HEK293 (cell line): ENCODE data around the gene ZNF556.
A peak's percentile ranks its signal among the peaks of the same experiment; 100 is the strongest.

Experiments used
- GFI1B ChIP-seq: fragments of 450-650 bp; formaldehyde crosslinking; IDR thresholded peaks from 2 replicates; pipeline ENCODE4 v1.5.1; 2016; ENCODE audit warnings: missing biosample characterization, missing genetic modification characterization
- MEIS1 ChIP-seq: sonication (generic); formaldehyde crosslinking; IDR thresholded peaks from 2 replicates; pipeline ENCODE4 v1.8.1; 2022; ENCODE audit warnings: missing genetic modification reagents, mild to moderate bottlenecking, borderline replicate concordance
- OVOL3 ChIP-seq: fragments of 450-650 bp; formaldehyde crosslinking; IDR thresholded peaks from 2 replicates; pipeline ENCODE4 v1.5.1; 2016; ENCODE audit warnings: missing biosample characterization, missing genetic modification characterization
- SCRT2 ChIP-seq: fragments of 450-650 bp; formaldehyde crosslinking; IDR thresholded peaks from 2 replicates; pipeline ENCODE4 v1.5.1; 2016; ENCODE audit warnings: missing biosample characterization, missing genetic modification characterization
- SETDB1 ChIP-seq: IDR thresholded peaks from one replicate; pipeline ENCODE4 v1.6.1; 2017; ENCODE audit warnings: mild to moderate bottlenecking, low read length, moderate library complexity, mixed read lengths; ENCODE audit not compliant: insufficient read length
- SP3 ChIP-seq: fragments of 450-650 bp; formaldehyde crosslinking; IDR thresholded peaks from 2 replicates; pipeline ENCODE4 v1.5.1; 2016; ENCODE audit warnings: missing biosample characterization, missing genetic modification characterization
- WT1 ChIP-seq: fragments of 450-650 bp; formaldehyde crosslinking; IDR thresholded peaks from 2 replicates; pipeline ENCODE4 v1.5.1; 2016; ENCODE audit warnings: missing biosample characterization, missing genetic modification characterization
- ZFHX2 ChIP-seq: fragments of 450-650 bp; formaldehyde crosslinking; conservative IDR thresholded peaks from 2 replicates; pipeline ENCODE4 v1.5.1; 2016; ENCODE audit warnings: missing biosample characterization, missing genetic modification characterization
- ZFP41 ChIP-seq: fragments of 450-650 bp; formaldehyde crosslinking; IDR thresholded peaks from 2 replicates; pipeline ENCODE4 v1.5.1; 2016; ENCODE audit warnings: missing biosample characterization, missing genetic modification characterization, borderline replicate concordance
- ZNF140 ChIP-seq: fragments of 450-650 bp; formaldehyde crosslinking; IDR thresholded peaks from 2 replicates; pipeline ENCODE4 v1.5.1; 2016; ENCODE audit warnings: missing biosample characterization, missing genetic modification characterization
- ZNF174 ChIP-seq: fragments of 450-650 bp; formaldehyde crosslinking; IDR thresholded peaks from 2 replicates; pipeline ENCODE4 v1.5.0; 2017; ENCODE audit warnings: missing biosample characterization, mild to moderate bottlenecking, missing genetic modification characterization
- ZNF2 ChIP-seq: fragments of 450-650 bp; formaldehyde crosslinking; IDR thresholded peaks from 2 replicates; pipeline ENCODE4 v1.5.1; 2016; ENCODE audit warnings: missing biosample characterization, missing genetic modification characterization
- ZNF221 ChIP-seq: fragments of 450-650 bp; formaldehyde crosslinking; IDR thresholded peaks from 2 replicates; pipeline ENCODE4 v1.5.1; 2017; ENCODE audit warnings: missing biosample characterization, missing genetic modification characterization, borderline replicate concordance
- ZNF248 ChIP-seq: fragments of 450-650 bp; formaldehyde crosslinking; IDR thresholded peaks from 2 replicates; pipeline ENCODE4 v1.5.1; 2017; ENCODE audit warnings: missing biosample characterization, missing genetic modification characterization
- ZNF274 ChIP-seq, 2 experiments: fragments of 200-500 bp in 1 of 2; fragments of 450-650 bp in 1 of 2; sonication (Bioruptor generic) in 1 of 2; formaldehyde crosslinking in 1 of 2; IDR thresholded peaks; 2 replicates each; pipeline versions ENCODE4 v1.5.1 to v1.6.1; 2014 to 2016; ENCODE audit warnings: borderline replicate concordance in 1 of 2, inconsistent platforms in 1 of 2, low read length in 1 of 2, missing biosample characterization in 1 of 2, missing genetic modification characterization in 1 of 2
- ZNF292 ChIP-seq: fragments of 450-650 bp; formaldehyde crosslinking; IDR thresholded peaks from 2 replicates; pipeline ENCODE4 v1.5.1; 2016; ENCODE audit warnings: low read depth, missing biosample characterization, missing genetic modification characterization, borderline replicate concordance
- ZNF324 ChIP-seq: fragments of 450-650 bp; formaldehyde crosslinking; IDR thresholded peaks from 2 replicates; pipeline ENCODE4 v1.5.1; 2016; ENCODE audit warnings: missing biosample characterization, missing genetic modification characterization
- ZNF335 ChIP-seq: fragments of 450-650 bp; formaldehyde crosslinking; conservative IDR thresholded peaks from 2 replicates; pipeline ENCODE4 v1.5.1; 2016; ENCODE audit warnings: missing biosample characterization, missing genetic modification characterization
- ZNF341 ChIP-seq: fragments of 450-650 bp; formaldehyde crosslinking; IDR thresholded peaks from 2 replicates; pipeline ENCODE4; 2016; ENCODE audit warnings: low read depth, missing biosample characterization, missing genetic modification characterization
- ZNF549 ChIP-seq: fragments of 450-650 bp; IDR thresholded peaks from 2 replicates; pipeline ENCODE4 v1.5.1; 2018; ENCODE audit warnings: missing biosample characterization, missing genetic modification characterization, mild to moderate bottlenecking, inconsistent platforms, moderate library complexity
- ZNF560 ChIP-seq: fragments of 450-650 bp; formaldehyde crosslinking; IDR thresholded peaks from 2 replicates; pipeline ENCODE4 v1.5.1; 2017; ENCODE audit warnings: missing biosample characterization, missing genetic modification characterization, borderline replicate concordance
- ZNF621 ChIP-seq: fragments of 450-650 bp; formaldehyde crosslinking; IDR thresholded peaks from 2 replicates; pipeline ENCODE4 v1.5.1; 2017; ENCODE audit warnings: missing biosample characterization, missing genetic modification characterization
- ZNF623 ChIP-seq: fragments of 450-650 bp; formaldehyde crosslinking; IDR thresholded peaks from 2 replicates; pipeline ENCODE4 v1.5.1; 2016; ENCODE audit warnings: missing biosample characterization, missing genetic modification characterization
- ZNF624 ChIP-seq: fragments of 450-650 bp; formaldehyde crosslinking; IDR thresholded peaks from 2 replicates; pipeline ENCODE4 v1.5.1; 2017; ENCODE audit warnings: missing biosample characterization, missing genetic modification characterization
- ZNF654 ChIP-seq: fragments of 450-650 bp; formaldehyde crosslinking; IDR thresholded peaks from 2 replicates; pipeline ENCODE4 v1.5.1; 2016; ENCODE audit warnings: low read depth, missing biosample characterization, missing genetic modification characterization
- ZNF677 ChIP-seq: fragments of 450-650 bp; IDR thresholded peaks from 2 replicates; pipeline ENCODE4 v1.5.0; 2018; ENCODE audit warnings: missing biosample characterization, mild to moderate bottlenecking, missing genetic modification characterization, moderate library complexity
- ZXDB ChIP-seq: fragments of 450-650 bp; formaldehyde crosslinking; IDR thresholded peaks from 2 replicates; pipeline ENCODE4 v1.5.1; 2016; ENCODE audit warnings: missing biosample characterization, missing genetic modification characterization
- TF ChIP-seq, protein P1 (sequence below): sonication (generic); formaldehyde crosslinking; IDR thresholded peaks from 2 replicates; pipeline ENCODE4 v1.8.1; 2022; ENCODE audit warnings: mild to moderate bottlenecking, moderate library complexity, missing genetic modification reagents
- TF ChIP-seq, protein P2 (sequence below): fragments of 450-650 bp; formaldehyde crosslinking; IDR thresholded peaks from 2 replicates; pipeline ENCODE4 v1.5.1; 2017; ENCODE audit warnings: missing biosample characterization, mild to moderate bottlenecking, missing genetic modification characterization, moderate library complexity
- TF ChIP-seq, protein P3 (sequence below): fragments of 450-650 bp; formaldehyde crosslinking; IDR thresholded peaks from 2 replicates; pipeline ENCODE4 v1.5.1; 2017; ENCODE audit warnings: missing biosample characterization, missing genetic modification characterization
- TF ChIP-seq, protein P4 (sequence below): fragments of 450-650 bp; IDR thresholded peaks from 2 replicates; pipeline ENCODE4 v1.5.1; 2018; ENCODE audit warnings: missing biosample characterization, missing genetic modification characterization
- TF ChIP-seq, protein P5 (sequence below): fragments of 450-650 bp; formaldehyde crosslinking; IDR thresholded peaks from 2 replicates; pipeline ENCODE4 v1.5.1; 2017; ENCODE audit warnings: missing biosample characterization, missing genetic modification characterization
- TF ChIP-seq, protein P6 (sequence below): fragments of 450-650 bp; formaldehyde crosslinking; optimal IDR thresholded peaks from 2 replicates; pipeline ENCODE3; 2016; ENCODE audit warnings: missing biosample characterization, mild to moderate bottlenecking, missing genetic modification characterization

The ZNF556 gene

DNA sequence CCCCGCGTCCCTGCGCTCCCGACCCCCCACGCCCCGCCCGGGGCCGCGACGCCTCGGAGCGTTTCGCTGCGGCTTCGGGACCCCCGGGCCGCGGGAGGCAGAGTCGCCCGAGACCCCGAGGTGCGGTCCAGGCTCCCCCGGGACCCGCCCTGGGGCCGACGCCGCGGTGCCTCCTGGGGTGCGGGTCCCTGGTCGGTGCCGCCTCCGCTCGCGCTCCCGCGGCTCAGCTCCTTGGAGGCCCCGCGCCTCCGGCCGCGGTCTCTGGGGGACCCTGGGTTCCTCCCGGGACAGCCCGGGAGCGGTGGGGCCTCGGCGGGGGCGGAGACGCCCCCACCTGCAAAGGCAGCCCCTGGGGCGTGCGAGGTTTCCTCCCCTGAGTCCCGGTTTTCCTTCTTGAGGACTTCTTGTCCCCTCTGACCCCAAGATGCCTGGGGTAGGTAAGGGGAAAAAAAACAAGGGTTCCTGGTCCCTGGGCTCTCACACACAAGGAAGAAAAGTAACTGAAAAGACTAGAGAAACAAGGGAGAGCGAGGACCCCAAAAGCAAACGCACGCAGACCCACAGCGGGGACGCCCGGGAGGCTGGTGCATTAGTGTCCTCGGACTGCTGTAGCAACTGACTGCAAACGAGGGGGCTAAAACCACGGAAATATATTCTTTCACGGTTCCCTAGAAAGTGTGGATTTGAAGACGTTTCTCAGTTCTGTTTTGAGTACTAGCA, 25.1 kb upstream of the ZNF556 start (continued):
- TF ChIP-seq ZNF140 (tag by site-specific recombination) (no peak), ZFP41 (tag by site-specific recombination) (no peak), ZNF274 (IDR thresholded peaks at IDR 0.05; ENCODE audit: low read length) (no peak), ZNF274 (tag by site-specific recombination; IDR thresholded peaks at IDR 0.05; ENCODE audit: borderline replicate concordance) (no peak), ZNF549 (tag by site-specific recombination) (no peak), ZNF248 (tag by site-specific recombination) (no peak), ZXDB (tag by site-specific recombination) (no peak), GFI1B (tag by site-specific recombination) (no peak), SP3 (tag by site-specific recombination) (no peak), MEIS1 (CRISPR knock-in tag) (no peak), ZNF560 (peak; percentile 14; the same call in 1 of the 2 replicates), ZNF324 (tag by site-specific recombination) (no peak), ZNF624 (no peak), SCRT2 (tag by site-specific recombination) (no peak), ZNF654 (tag by site-specific recombination) (no peak), WT1 (tag by site-specific recombination) (no peak), SETDB1 (no peak), OVOL3 (tag by site-specific recombination) (no peak), ZNF621 (no peak), ZNF221 (tag by site-specific recombination) (no peak), ZNF335 (tag by site-specific recombination) (peak; percentile 55), ZNF677 (tag by site-specific recombination) (no peak), ZNF341 (no peak), ZNF174 (no peak), ZNF292 (tag by site-specific recombination) (no peak), ZNF2 (tag by site-specific recombination) (no peak), ZNF623 (no peak), ZFHX2 (peak; percentile 20; the same call in 1 of the 2 replicates)
- TF ChIP-seq, protein P1, sequence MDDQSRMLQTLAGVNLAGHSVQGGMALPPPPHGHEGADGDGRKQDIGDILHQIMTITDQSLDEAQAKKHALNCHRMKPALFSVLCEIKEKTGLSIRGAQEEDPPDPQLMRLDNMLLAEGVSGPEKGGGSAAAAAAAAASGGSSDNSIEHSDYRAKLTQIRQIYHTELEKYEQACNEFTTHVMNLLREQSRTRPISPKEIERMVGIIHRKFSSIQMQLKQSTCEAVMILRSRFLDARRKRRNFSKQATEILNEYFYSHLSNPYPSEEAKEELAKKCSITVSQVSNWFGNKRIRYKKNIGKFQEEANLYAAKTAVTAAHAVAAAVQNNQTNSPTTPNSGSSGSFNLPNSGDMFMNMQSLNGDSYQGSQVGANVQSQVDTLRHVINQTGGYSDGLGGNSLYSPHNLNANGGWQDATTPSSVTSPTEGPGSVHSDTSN (CRISPR knock-in tag) = no peak; the same call in 1 of the 2 replicates
- TF ChIP-seq, protein P2, sequence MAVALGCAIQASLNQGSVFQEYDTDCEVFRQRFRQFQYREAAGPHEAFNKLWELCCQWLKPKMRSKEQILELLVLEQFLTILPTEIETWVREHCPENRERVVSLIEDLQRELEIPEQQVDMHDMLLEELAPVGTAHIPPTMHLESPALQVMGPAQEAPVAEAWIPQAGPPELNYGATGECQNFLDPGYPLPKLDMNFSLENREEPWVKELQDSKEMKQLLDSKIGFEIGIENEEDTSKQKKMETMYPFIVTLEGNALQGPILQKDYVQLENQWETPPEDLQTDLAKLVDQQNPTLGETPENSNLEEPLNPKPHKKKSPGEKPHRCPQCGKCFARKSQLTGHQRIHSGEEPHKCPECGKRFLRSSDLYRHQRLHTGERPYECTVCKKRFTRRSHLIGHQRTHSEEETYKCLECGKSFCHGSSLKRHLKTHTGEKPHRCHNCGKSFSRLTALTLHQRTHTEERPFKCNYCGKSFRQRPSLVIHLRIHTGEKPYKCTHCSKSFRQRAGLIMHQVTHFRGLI (tag by site-specific recombination) = no peak
- TF ChIP-seq, protein P3, sequence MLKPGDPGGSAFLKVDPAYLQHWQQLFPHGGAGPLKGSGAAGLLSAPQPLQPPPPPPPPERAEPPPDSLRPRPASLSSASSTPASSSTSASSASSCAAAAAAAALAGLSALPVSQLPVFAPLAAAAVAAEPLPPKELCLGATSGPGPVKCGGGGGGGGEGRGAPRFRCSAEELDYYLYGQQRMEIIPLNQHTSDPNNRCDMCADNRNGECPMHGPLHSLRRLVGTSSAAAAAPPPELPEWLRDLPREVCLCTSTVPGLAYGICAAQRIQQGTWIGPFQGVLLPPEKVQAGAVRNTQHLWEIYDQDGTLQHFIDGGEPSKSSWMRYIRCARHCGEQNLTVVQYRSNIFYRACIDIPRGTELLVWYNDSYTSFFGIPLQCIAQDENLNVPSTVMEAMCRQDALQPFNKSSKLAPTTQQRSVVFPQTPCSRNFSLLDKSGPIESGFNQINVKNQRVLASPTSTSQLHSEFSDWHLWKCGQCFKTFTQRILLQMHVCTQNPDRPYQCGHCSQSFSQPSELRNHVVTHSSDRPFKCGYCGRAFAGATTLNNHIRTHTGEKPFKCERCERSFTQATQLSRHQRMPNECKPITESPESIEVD = no peak
- TF ChIP-seq, protein P4, sequence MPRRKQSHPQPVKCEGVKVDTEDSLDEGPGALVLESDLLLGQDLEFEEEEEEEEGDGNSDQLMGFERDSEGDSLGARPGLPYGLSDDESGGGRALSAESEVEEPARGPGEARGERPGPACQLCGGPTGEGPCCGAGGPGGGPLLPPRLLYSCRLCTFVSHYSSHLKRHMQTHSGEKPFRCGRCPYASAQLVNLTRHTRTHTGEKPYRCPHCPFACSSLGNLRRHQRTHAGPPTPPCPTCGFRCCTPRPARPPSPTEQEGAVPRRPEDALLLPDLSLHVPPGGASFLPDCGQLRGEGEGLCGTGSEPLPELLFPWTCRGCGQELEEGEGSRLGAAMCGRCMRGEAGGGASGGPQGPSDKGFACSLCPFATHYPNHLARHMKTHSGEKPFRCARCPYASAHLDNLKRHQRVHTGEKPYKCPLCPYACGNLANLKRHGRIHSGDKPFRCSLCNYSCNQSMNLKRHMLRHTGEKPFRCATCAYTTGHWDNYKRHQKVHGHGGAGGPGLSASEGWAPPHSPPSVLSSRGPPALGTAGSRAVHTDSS = no peak
- TF ChIP-seq, protein P5, sequence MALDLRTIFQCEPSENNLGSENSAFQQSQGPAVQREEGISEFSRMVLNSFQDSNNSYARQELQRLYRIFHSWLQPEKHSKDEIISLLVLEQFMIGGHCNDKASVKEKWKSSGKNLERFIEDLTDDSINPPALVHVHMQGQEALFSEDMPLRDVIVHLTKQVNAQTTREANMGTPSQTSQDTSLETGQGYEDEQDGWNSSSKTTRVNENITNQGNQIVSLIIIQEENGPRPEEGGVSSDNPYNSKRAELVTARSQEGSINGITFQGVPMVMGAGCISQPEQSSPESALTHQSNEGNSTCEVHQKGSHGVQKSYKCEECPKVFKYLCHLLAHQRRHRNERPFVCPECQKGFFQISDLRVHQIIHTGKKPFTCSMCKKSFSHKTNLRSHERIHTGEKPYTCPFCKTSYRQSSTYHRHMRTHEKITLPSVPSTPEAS (tag by site-specific recombination) = no peak
- TF ChIP-seq, protein P6, sequence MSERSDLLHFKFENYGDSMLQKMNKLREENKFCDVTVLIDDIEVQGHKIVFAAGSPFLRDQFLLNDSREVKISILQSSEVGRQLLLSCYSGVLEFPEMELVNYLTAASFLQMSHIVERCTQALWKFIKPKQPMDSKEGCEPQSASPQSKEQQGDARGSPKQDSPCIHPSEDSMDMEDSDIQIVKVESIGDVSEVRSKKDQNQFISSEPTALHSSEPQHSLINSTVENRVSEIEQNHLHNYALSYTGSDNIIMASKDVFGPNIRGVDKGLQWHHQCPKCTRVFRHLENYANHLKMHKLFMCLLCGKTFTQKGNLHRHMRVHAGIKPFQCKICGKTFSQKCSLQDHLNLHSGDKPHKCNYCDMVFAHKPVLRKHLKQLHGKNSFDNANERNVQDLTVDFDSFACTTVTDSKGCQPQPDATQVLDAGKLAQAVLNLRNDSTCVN (tag by site-specific recombination) = peak; percentile 23
